Osteocyte (in vitro differentiated cells): Measurements from ENCODE around the gene RIMBP2. TPM values are rescaled to one million over a fixed set of nuclear protein-coding genes. Genes with fewer than 3 reads are reported as not detected.

Experiments
- DNase-seq: peaks from one replicate; pipeline ENCODE4 v3.0.0; 2021; ENCODE audit warnings: mixed read lengths; ENCODE audit not compliant: unreplicated experiment; ENCODE audit errors: extremely low spot score
- H3K27ac Mint-ChIP-seq: one replicate; pipeline ENCODE4 v1.8.0; 2021; ENCODE audit warnings: mild to moderate bottlenecking, mixed read lengths; ENCODE audit not compliant: unreplicated experiment
- H3K27me3 Mint-ChIP-seq: one replicate; pipeline ENCODE4 v1.8.0; 2021; ENCODE audit warnings: mixed read lengths; ENCODE audit not compliant: unreplicated experiment
- H3K36me3 Mint-ChIP-seq: one replicate; pipeline ENCODE4 v1.8.0; 2021; ENCODE audit warnings: mixed read lengths; ENCODE audit not compliant: unreplicated experiment
- H3K4me1 Mint-ChIP-seq: one replicate; pipeline ENCODE4 v1.8.0; 2021; ENCODE audit warnings: mixed read lengths; ENCODE audit not compliant: unreplicated experiment
- H3K4me3 Mint-ChIP-seq: one replicate; pipeline ENCODE4 v1.8.0; 2021; ENCODE audit warnings: mild to moderate bottlenecking, moderate library complexity, mixed read lengths; ENCODE audit not compliant: unreplicated experiment
- H3K9me3 Mint-ChIP-seq: one replicate; pipeline ENCODE4 v1.8.0; 2021; ENCODE audit warnings: mixed read lengths; ENCODE audit not compliant: unreplicated experiment
- total RNA-seq: library from RNA; stranded (reverse); gene quantifications from 2 replicates; pipeline ENCODE4 v1.2.1, GENCODE V29; 2021
- TF ChIP-seq, protein P1 (sequence below): fragments of 200-600 bp; sonication (generic); IDR thresholded peaks from 2 replicates; pipeline ENCODE4 v1.5.0; 2021; ENCODE audit warnings: antibody characterized with exemption, mild to moderate bottlenecking, moderate library complexity

The RIMBP2 gene
- total RNA-seq, 1 donor from 2014 or later, result 0.13 TPM

DNA sequence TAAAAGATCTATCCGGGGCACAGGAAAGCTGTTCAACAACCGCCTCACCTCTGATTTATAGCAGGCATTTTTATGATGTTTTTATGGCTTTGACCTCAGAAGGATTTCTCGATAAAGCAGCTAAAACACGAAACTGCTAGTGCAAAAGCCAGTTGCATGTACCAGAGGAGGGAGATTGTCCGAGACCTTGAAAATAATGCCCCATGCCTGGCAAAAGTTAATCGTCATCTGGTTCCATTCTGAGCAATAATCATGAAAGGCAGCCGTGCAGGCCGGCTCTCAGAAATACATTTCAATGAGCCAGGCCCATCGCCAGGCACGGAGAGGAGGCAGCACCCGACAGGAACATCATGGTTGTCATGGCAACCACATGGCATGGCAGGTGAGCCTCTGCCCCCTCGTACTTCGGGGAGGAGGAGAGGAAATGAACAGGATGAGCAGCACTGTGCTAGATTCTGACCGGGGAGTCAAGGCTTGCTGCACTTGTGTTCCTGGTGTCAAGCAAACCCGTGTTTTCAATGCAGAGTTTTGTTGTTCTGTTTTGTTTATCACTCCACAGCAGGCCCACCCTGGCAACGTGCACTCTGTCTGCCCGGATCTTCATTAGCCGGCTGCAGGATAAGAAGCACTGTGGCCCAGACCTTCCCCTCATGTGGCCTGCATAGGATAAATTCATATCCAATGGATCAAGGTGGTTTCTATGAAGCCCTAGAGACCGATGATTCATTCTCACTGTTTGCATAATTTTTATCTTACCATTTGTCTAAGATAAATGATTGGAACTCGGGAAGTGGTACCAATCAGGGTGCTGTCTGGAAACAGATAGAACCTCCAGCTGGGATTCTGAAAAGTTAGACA is 160.2 kb downstream of the RIMBP2 start:
- no peak overlapping the region for H3K27ac Mint-ChIP-seq
- DNase-seq, result no peak
- no peaks in the 10 kb centered on the region for H3K27me3 Mint-ChIP-seq
- peaks cover 27% of the 10 kb centered on the region for H3K9me3 Mint-ChIP-seq
- TF ChIP-seq, protein P1, sequence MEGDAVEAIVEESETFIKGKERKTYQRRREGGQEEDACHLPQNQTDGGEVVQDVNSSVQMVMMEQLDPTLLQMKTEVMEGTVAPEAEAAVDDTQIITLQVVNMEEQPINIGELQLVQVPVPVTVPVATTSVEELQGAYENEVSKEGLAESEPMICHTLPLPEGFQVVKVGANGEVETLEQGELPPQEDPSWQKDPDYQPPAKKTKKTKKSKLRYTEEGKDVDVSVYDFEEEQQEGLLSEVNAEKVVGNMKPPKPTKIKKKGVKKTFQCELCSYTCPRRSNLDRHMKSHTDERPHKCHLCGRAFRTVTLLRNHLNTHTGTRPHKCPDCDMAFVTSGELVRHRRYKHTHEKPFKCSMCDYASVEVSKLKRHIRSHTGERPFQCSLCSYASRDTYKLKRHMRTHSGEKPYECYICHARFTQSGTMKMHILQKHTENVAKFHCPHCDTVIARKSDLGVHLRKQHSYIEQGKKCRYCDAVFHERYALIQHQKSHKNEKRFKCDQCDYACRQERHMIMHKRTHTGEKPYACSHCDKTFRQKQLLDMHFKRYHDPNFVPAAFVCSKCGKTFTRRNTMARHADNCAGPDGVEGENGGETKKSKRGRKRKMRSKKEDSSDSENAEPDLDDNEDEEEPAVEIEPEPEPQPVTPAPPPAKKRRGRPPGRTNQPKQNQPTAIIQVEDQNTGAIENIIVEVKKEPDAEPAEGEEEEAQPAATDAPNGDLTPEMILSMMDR, result no peak
- H3K4me1 Mint-ChIP-seq, result no peaks in the 10 kb centered on the region
- no peak overlapping the region for H3K4me3 Mint-ChIP-seq
- H3K36me3 Mint-ChIP-seq, result no peaks in the 10 kb centered on the region

DNA sequence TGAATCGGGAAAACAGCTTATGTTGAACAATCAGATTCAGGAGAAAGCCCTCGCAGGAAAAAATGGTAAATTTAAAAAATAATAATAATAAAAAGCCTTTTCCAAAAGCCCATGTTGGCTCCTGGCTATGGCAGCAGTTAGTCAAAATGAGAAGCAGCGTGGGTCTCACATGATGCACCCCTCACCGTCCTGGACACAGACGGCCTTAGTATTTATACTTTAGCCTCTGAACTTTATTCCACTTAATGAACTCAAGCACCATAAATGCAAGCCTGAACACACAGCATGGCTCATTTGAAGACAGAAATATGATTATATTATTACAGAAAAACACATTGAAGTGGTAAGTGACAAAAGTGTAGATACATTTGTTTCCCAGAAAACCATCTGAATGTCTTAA is 160.9 kb downstream of the RIMBP2 start:
- H3K27ac Mint-ChIP-seq, result no peak overlapping the region
- no peaks in the 10 kb centered on the region for H3K36me3 Mint-ChIP-seq
- peaks cover 27% of the 10 kb centered on the region for H3K9me3 Mint-ChIP-seq

DNA sequence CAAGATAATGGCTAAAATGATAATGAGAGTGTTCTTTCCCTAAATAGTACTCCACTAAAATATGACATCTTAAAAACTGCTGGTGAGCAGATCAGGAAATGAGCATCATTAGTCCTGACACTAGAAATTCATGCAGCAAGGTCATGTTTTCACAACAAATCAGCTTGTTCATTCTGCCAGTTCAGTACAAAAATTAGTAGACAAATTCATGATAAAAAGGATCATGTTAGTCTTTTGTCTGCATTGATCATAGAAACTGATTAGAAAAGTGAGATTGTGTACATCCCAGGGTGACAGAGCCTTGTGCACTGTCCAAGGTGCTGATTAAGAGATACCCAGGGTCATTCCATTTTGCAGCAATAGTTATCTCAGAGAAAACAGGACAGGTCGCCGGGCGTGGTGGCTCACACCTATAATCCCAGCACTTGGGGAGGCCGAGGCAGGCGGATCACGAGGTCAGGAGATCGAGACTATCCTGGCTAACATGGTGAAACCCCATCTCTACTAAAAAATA is 163.6 kb downstream of the RIMBP2 start:
- H3K27ac Mint-ChIP-seq, result no peak overlapping the region
- TF ChIP-seq, protein P1, result no peak
- peaks cover 40% of the 10 kb centered on the region for H3K9me3 Mint-ChIP-seq
- no peak for DNase-seq
- H3K4me1 Mint-ChIP-seq, result no peaks in the 10 kb centered on the region
- no peaks in the 10 kb centered on the region for H3K36me3 Mint-ChIP-seq
- no peak overlapping the region for H3K4me3 Mint-ChIP-seq
- H3K27me3 Mint-ChIP-seq, result no peaks in the 10 kb centered on the region

More for the DNA sequence above, 160.9 kb downstream of the RIMBP2 start:
- TF ChIP-seq, protein P1, result no peak
- no peaks in the 10 kb centered on the region for H3K27me3 Mint-ChIP-seq
- no peaks in the 10 kb centered on the region for H3K4me1 Mint-ChIP-seq
- no peak for DNase-seq
- no peak overlapping the region for H3K4me3 Mint-ChIP-seq

DNA sequence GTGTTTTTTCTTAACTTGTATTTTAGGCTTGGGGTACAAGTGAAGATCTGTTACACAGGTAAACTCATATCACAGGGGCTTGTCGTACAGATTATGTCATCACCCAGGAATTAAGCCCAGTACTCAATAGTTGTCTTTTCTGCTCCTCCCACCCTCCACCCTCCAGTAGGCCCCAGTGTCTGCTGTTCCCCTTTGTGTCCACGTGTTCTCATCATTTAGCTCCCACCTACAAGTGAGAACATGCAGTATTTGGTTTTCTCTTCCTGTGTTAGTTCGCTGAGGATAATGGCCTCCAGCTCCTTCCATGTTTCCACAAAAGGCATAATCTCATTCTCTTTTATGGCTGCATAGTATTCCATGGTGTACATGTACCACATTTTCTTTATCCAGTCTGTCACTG is 166.7 kb downstream of the RIMBP2 start:
- Mint-ChIP-seq H3K36me3 (no peaks in the 10 kb centered on the region), H3K27me3 (no peaks in the 10 kb centered on the region), H3K4me1 (no peaks in the 10 kb centered on the region), H3K9me3 (peaks cover 36% of the 10 kb centered on the region), H3K4me3 (no peak overlapping the region), H3K27ac (no peak overlapping the region)
- no peak for DNase-seq
- TF ChIP-seq, protein P1, result no peak

DNA sequence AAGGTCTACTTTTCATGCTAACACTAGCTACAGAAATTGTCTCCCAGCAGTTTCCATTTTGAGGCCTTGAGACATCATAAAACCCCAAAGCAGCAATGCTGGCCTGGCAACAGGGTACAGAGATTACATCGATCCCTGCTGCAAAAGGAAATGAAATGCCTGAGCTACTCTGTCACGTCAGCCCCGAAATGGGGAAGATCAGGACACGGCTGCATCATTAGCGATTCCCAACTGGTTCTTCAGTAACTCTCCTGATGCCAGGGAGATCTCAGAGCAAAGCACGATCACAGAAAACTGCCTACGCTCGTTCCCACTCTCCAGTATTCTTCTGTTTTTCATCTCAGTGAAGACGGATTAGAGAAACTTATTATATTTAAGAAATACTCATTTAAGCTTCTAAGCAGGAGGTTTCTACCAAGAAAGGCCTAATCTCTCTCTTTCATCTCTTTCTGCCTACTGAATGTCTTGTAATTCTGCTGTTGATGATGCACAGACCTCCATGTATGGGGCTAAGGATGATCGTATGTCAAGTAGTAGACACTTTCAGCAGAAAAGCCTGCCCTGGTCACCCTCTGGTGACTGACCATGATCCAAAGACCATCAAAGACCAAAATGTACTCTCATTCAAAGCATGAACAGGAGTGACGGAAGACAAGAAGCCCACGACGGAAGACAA is 168.5 kb downstream of the RIMBP2 start:
- H3K4me1 Mint-ChIP-seq, result no peaks in the 10 kb centered on the region
- TF ChIP-seq, protein P1, result no peak
- H3K27ac Mint-ChIP-seq, result no peak overlapping the region
- no peak overlapping the region for H3K4me3 Mint-ChIP-seq
- no peaks in the 10 kb centered on the region for H3K27me3 Mint-ChIP-seq
- H3K9me3 Mint-ChIP-seq, result peaks cover 35% of the 10 kb centered on the region
- no peaks in the 10 kb centered on the region for H3K36me3 Mint-ChIP-seq
- DNase-seq, result no peak
